Stimulated activated CD4-positive, alpha-beta T cell treated with anti-CD3 and anti-CD28 coated beads, Interleukin-15, amount 100 ng/mL, for 1 hour (primary cell): Measurements from ENCODE around the gene GIT2.
A peak's percentile ranks its signal among the peaks of the same experiment; 100 is the strongest.
"Not testable (repeated sequence)": the region's sequence is repeated elsewhere in the genome, so short reads cannot be mapped to it uniquely, and the experiment has no call there.

Experiments used
- DNase-seq, 2 donors: peaks; one replicate each; pipeline ENCODE4 v3.0.0-alpha.2; 2020; ENCODE audit warnings: low read depth in 1 of 2, low spot score in 1 of 2

The GIT2 gene

DNA sequence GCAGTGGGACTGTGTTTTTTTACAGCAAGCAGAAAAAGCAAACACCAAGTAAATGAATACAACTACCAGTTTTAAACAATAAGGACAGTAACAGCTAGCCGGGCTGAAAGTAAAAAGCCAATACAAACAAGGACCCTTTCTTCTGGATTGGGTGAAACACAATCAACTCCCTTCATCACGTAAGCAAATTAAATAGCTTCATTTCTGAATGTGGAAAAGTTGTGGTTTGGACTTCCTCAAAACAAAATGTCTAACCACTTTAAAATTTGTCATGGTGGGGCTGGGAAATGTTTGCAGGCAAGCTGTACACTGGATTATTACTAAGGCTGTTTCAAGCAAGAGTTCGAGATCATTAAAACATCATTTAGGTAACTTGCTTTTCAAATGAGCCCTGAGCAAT lies 48.6 kb downstream of the GIT2 start:
- no peak for DNase-seq

DNA sequence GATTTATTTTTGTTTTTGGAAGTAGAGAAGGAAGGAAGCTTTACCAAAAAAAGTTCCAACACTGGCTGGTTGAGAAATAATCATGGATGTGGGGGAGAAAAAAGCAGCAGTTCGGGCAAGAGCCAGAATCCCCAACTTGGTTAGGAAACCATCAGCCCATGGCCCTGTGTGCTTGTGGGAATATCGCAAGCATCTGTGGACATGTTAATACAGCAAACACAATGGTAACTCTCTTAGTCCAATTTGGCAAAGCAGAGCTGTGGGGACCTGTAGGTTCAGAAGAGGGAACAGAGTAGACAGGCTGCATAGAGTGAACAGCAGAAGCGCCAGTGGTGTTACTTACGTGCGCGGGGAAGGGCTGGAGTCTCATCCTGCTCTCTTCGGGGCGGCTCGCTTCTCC lies 49.3 kb downstream of the GIT2 start:
- no peak for DNase-seq

DNA sequence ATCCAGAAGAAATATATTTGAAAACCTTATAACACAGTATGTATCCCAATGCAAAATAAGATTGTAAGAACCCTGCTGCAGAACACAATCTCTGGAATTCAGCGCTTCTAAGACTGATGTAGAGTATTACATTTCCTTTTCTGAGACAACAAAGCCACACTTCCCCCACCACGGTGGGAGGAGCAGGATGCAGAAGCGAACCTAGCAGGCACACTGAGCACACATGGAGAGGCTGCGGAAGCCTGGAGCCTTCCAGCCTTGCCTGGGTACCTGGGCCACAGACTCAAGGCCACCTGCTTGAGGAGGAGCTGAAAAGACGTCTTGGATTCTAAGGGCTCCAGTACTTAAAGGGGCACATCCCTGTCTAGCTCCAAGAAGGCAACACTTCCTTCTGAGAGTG lies 49.7 kb downstream of the GIT2 start:
- no peak for DNase-seq

DNA sequence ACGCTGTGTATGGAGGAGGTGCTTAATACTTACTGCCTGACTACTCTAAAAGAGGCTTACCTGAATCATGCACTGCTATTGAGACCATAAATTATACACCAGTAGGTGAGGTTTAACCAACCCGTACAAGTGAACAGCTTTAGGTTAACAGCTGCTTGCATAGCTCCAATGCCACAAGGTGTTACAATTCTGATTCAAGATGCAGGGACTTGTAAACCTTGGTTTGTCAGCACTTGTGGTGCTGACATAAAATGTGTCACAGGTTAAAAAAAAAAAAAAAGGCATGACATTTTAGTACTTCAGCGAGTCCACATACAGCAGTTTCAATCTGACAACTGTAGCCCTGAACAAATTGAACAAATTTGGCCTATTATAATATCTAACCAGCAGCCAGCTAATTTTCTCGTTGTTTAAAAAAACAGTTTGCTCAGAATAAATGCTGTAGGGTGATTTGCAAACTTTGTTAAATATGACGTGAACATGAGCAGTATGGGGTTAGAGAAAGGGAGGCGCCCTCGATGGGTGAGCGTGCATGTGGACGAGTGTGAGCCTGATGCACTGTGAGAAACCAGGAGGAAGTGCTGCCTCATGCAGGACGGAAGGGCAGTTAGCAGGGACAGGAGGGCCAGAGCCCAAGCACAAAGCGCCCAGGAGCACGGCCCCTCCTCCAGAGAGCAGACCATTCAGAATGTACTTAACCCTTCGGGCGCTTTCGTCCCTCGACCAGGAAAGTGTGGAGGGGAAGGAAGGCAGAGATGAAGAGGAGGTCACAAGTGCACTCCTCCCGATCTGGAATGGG lies 51.4 kb downstream of the GIT2 start:
- DNase-seq = no peak

DNA sequence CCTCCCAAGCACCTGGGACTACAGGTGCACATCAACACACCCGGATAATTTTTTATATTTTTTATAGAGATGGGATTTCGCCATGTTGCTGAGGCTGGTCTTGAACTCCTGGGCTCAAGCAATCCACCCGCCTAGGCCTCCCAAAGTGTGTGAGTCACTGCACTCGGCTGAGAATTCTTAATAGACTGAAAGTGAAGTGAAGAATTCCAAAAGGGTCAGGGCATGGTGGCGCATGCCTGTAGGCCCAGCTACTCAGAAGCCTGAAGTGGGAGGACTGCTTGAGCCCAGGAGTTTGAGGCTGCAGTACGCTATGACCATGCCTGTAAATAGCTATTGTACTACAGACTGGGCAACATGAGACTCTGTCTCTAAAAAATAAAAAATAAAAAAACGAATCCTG lies 52.4 kb downstream of the GIT2 start:
- no peak for DNase-seq

DNA sequence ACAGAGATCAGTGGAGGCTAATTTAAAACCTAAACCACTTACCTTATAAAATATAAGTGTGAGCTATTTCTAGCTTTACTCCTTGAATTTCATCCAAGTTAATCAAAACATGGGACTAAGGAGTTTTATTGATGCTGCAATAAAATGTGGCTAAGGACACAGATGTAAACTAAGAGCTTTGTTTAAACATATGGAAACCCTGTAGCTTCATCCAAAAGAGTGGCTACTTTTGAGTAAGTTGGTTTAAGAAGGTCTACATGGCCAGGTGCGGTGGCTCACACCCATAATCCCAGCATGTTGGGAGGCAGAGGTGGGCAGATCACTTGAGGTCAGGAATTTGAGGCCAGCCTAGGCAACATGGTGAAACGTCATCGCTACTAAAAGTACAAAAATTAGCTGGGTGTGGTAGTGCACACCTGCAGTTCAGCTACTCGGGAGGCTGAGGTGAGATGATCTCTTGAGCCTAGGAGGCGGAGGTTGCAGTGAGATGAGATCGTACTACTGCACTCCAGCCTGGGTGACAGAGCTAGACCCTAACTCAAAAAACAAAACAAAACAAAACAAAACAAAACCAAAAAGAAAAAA lies 55.7 kb downstream of the GIT2 start:
- no peak for DNase-seq

DNA sequence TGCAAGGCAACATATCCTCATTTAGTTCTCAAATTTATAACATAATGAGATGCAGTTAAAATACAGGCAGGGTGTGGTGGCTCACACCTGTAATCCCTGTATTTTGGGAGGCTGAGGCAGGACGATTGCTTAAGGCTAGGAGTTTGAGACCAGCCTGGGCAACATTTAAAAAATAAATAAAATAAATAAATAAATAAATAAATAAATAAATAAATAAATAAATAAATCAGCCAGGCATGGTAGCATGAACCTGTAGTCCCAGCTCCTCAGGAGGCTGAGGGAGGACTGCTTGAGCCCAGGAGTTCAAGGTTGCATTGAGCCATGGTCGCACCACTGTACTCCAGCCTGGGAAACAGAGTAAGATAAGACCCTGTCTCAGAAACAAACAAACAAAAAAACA lies 56.7 kb downstream of the GIT2 start:
- no peak for DNase-seq

DNA sequence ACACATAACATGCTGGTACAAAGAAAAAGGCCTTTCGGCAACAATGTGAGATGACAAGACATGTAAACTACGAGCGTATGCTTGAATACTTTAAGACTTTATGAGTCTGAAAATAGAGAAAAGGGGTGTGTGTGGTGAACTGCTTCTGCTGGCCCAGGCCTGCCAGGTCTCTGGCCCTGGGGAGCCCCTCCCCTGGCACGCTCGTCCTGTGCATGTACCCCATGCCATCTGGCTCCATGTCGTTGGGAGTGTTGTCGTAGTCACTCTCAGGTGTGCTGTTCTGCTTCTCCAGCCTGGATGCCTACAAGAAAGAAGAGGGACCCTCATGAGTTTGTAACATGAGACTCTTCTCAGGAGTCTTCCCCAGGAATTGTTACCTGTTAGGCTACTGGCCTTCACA lies 57.2 kb downstream of the GIT2 start:
- DNase-seq = no peak

DNA sequence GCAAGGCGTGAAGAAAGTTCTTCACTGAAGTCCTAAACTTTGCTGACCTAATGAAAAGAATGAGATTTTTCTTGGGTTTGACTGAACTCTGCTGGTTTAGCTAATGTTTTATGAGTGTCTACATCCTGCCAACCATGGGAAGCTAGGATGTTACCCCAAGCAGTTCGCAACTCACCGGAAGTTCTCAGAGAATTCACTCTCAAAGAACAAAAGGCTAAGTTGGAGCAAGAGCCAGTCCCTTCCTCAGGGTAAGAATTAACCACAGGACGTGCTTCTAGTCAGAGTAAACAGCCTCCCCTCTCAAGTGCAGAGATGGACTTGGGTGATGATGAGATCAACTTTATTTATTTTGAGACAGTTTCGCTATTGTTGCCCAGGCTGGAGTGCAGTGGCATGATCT lies 58.8 kb downstream of the GIT2 start:
- DNase-seq = no peak

DNA sequence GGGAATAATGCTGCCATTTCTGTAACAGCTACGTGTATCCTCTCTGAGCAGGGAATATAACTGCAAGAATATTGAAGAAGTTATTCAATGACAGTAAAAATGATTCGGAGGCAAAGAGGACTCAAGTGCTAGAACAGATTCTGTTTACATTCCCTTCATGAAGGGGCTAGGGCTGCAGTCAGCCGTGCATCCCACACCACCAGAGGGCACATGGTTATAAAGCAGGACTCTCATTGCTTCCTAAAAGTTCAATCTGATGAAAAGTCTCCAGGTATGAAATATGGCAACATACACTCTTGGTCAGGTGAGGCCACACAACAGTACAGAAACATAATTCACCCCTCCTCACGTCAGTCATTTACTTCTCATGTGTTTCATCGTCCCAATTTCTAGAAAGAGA lies 62.1 kb downstream of the GIT2 start:
- no peak for DNase-seq

DNA sequence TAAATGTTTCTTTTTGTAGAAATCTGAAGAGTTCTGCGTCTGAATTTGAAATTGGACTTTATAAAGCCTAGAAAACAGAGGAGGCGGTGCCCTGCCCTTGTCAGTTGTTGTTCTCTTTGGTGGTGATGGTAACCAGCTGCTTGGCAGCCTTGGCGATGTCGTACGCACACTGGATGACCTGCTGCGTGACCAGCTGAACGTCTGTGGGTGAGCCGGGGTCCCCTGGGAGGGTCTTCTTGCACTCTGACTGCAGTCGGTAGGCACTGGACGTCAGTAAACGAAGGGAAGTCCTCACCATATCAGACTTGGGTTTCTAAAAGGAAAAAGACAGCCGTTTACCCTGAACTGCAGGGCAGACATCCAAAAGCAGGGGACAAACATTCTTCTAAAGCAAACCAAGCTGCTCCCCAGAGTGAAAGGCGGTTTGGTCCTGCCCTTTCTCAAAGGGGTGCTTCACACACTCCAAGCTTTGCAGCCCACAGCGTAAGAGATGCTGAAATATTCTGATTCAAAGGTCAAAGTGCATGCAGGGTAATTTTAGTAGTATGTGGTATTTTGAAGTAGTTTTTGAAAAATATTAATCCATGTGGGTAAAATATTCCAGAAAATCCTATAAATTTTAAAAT lies 63.2 kb downstream of the GIT2 start:
- DNase-seq = no peak

DNA sequence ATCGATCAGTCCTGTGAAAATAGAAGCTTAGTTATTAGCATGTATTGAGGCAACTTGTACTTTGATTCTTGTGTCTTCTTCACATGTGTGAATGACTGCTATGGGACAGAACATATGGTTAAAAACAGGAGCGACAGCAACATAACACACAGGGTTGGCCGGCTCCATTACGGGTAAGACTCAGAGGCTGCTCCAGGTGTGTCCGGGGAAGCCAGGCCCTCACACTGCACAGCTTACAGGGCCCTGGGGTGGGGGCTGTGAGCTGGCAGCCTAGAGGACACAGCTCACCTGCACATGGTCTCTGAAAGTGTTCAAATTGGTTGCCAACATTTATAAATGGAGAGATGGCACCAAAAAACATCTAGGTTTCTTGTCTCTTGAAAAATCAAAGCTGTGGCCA lies 65.0 kb downstream of the GIT2 start:
- DNase-seq = no peak

DNA sequence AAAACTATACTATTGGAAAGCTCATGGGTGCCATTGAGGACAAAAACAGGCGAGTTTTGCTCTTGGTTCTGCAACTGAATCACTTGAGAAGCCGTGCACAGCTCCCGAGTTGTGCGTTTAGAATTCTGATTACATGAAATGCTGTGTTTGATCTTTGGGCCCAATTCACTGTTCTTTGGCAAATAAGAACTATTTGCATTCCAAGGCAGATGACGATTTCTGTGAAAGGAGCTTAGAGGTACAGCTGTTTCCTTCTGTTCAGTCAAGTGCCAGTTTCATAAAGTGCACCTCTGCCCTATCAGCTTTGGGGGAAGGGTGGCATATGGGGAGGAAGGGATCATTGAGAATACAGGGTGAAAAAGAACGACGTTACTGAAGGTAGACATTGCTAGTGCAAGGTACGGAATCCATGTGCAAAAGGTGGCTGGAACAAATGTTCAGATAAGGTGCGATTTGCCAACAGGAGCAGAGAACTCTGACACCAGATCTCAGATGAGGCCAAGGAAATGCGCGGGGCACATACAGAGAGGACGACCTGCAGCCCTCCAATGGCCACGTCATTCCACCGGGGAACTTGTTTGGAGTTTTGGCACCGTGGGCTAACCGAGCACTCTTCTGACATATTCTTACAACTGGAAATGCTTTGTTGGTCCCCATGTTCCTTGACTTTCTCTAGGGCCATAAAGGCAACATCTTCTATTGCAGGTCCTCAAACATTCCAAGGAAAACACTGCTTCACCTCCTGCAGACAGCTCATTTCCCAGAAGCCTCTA lies 66.0 kb downstream of the GIT2 start:
- no peak for DNase-seq

DNA sequence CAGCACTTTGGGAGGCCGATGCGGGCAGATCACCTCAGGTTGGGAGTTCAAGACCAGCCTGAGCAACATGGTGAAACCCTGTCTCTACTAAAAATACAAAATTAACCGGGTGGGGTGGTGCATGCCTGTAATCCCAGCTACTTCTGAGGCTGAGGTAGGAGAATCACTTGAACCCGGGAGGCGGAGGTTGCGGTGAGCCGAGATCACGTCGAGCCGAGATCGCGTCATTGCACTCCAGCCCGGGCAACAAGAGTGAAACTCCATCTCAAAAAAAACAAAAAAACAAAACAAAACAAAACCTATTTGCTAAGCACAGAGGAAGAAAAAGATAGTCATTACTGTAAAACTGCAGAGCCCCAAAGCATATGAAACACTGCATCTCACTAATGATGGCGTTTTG lies 66.8 kb downstream of the GIT2 start:
- DNase-seq = not testable (repeated sequence)

DNA sequence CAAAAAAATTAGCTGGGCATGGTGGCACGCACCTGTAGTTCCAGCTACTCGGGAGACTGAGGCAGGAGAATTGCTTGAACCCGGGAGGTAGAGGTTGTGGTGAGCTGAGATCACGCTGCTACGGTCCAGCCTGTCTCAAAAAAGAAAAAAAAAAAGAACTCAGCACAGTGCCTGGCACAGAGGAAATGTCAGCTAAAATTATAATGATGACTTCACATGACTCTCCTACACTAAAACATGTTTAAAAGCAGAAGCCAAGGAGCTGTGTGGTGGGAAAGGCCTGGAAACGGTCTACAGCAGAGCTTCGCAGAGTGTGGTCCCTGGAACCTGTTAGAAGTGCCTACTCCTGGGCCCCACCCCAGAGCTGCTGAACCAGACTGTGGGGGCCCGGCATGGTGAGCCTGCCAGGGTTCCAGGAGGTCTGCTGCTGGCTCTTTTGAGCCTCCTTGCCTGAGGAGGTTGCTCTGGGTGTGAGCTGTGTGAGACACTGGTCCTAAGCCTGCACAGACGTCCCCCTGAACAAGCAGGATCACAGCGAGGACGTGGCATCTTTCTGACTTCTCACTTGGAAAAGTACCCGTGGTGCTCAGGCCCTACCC lies 68.0 kb downstream of the GIT2 start:
- no peak for DNase-seq

DNA sequence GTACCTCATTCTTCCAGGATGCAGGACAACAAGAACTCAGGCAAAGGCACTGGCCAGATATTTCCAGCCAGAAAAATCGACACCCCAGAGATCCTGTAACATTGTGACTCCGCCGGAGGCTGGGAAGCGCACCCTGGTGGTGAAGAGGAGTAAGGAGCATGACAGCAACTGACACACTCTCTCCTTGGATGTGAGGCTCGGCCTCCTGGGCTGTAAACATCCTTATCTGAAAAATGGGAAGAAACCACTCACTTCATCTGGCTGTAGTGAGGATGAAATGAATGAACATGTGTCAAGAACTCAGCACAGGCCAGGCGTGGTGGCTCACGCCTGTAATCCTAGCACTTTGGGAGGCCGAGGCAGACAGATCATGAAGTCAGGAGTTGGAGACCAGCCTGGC lies 68.5 kb downstream of the GIT2 start:
- DNase-seq = peak in 1 of 2 donors; percentile 20

DNA sequence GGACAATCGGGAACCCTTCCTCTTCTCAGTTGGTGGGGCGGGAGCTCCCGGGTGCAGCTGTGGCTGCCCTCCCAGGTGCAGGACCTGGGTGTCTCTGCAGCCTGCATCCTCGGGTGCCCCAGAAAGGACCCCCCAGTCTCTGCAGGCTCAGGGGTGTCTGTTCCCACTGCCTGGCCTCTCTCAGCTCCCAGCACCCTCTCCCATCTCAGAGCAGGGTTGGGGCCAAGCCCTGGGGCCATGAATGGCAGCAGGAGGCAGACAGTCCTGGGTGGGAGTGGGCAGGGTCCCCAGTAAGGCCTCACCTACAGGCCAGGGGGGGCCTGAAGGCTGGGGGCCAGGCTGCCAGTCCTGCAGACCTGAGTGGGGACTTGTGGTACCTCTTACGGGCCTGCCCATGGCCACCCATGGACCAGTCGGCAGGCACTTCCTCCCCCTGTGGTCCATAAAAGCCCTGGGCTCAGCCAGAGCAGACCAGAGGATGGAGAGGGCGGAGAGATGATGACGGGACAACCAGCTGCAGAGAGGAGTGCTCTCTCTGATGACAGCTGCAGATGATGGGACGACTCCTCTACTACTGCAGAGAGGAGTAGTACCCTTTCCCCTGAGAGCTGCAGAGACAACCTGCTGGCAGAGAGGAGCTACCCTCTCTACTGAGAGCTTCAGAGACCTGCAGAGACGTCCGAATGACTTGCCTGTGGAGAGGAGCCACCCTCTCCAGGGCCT lies 69.5 kb downstream of the GIT2 start:
- DNase-seq = no peak

DNA sequence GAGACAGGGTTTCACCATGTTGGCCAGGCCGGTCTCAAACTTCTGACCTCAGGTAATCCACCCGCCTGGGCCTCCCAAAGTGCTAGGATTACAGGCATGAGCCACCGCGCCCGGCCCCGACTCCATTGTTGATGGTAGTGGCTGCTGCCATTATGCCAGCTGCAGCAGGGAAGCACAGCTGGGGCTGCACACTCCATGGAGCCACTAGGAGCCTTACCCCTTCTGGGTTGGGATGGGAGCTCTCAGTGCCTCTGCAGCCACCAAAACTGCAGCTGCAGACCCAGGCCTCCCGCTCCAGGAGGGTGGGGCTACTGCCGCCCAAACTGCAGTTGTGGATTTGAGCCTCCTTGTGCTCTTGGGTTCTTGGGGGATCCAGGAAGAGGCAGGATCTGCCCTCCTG lies 70.2 kb downstream of the GIT2 start:
- DNase-seq = no peak

DNA sequence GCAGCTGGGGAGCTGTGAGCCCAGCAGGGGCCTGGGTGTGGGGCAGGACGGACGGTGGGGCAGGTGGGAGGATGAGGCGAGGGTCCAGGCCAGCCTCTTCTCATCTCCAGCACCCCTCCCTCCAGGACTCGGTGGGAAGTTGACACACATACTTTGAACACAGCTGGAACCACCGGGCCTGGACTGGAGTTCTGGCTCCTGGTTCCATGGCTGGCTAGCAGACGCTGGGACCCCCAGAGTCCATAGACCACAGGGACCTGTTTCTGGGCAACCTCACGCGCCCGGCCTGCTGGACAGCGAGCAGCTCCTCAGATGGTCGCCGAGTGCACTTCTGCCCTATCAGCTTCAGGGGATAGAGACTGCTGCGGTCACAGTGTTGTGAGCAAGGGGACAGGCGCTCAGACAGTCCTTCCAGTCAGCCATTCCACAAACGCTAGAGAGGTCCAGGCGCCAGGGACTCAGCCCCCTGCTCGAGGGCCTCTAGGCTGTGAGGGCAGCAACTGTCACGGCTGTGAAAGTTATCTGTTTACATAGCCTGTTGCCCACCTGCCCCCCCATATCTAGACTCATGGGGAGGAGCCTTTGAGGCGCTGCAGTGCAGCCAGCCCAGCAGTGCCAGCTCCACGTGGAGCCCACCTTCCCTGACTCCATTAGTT lies 70.9 kb downstream of the GIT2 start:
- DNase-seq = no peak

DNA sequence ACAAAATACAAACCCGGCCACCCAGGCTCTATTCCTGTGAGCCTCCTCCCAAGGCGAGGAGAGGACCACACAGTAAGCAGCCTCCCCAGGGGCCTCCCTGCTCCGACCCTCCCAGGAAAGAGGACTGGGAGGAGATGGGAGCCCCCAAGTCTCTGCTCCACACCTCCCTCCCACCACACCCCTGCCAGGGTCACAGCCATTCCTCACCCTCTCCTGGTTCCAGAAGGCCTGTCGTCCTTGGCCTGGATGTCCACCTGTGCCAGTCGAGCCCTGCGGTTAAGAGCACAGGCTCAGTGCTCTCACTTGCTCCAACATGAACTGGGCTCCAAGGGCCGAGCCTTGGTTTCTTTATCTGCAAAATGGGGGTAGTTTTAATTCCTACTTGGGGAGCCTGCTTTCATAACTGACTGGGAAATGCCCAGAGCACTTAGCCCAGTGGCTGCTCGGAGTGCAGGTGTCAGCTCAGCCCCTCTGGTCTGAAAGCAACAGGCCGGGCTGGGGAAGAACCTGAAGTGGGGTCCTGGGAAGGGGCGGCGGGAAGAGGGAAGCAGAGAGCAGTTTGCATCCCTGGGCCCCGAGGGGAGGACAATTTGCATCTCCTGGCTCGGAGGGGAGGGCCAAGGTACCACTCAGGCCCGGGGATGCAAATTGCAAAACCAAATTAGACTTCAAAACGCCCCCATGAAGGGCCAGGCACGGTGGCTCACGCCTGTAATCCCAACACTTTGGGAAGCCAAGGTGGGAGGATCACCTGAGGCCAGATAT lies 72.5 kb downstream of the GIT2 start:
- DNase-seq = no peak
